GM11168 (cell line): Measurements from ENCODE around the gene TNFRSF12A.

Experiments used
- in situ Hi-C: fragments of 300-500 bp; cut with MboI; formaldehyde crosslinking; loops from one replicate; pipeline ENCODE4 v1.12.0; 2022; ENCODE audit warnings: low sequenced_read_pairs; ENCODE audit not compliant: unreplicated experiment

TNFRSF12A gene

GRCh38 chr16:3009568-3010390 lies 10.4 kb upstream of the TNFRSF12A start:
- in situ Hi-C loops = no loop called here

GRCh38 chr16:3010510-3010909 lies 9.7 kb upstream of the TNFRSF12A start:
- in situ Hi-C loops = no loop called here

GRCh38 chr16:3012246-3012645 lies 7.9 kb upstream of the TNFRSF12A start:
- in situ Hi-C loops = no loop called here

- in situ Hi-C loops = no loop called here
Measured at GRCh38 chr16:3012828-3013420, 7.2 kb upstream of the TNFRSF12A start, which contains the start of gene CLDN9. Gene CLDN9 (plus strand): TSS chr16:3012923. CDS start chr16:3013363, 440 bp downstream.

GRCh38 chr16:3013491-3013951 lies 6.6 kb upstream of the TNFRSF12A start:
- in situ Hi-C loops = no loop called here

- in situ Hi-C loops = no loop called here
Measured at GRCh38 chr16:3013998-3014690, 6.0 kb upstream of the TNFRSF12A start.

- in situ Hi-C loops = no loop called here
Measured at GRCh38 chr16:3014971-3015370, 5.2 kb upstream of the TNFRSF12A start.

GRCh38 chr16:3015865-3016521 lies 4.2 kb upstream of the TNFRSF12A start:
- in situ Hi-C loops = no loop called here

- in situ Hi-C loops = no loop called here
Measured at GRCh38 chr16:3017344-3017743, 2.8 kb upstream of the TNFRSF12A start.

- in situ Hi-C loops = no loop called here
Measured at GRCh38 chr16:3017794-3018506, 2.2 kb upstream of the TNFRSF12A start, which contains the start of gene CLDN6. Gene CLDN6 (minus strand): TSS chr16:3018183. CDS start chr16:3016021, 2,162 bp downstream.

- in situ Hi-C loops = no loop called here
Measured at GRCh38 chr16:3019594-3020246, 448 bp upstream of the TNFRSF12A start.

GRCh38 chr16:3020604-3021448 lies 658 bp downstream of the TNFRSF12A start:
- in situ Hi-C loops = no loop called here

GRCh38 chr16:3021449-3022207 lies 1.5 kb downstream of the TNFRSF12A start:
- in situ Hi-C loops = no loop called here

GRCh38 chr16:3022208-3022683 lies 2.1 kb downstream of the TNFRSF12A start:
- in situ Hi-C loops = no loop called here

GRCh38 chr16:3022684-3023414 lies 2.7 kb downstream of the TNFRSF12A start:
- in situ Hi-C loops = no loop called here

- in situ Hi-C loops = no loop called here
Measured at GRCh38 chr16:3023415-3023668, 3.2 kb downstream of the TNFRSF12A start.
